ENCODE data around the gene FOXK1.

FOXK1 gene

GRCh38 chr7:4733936-4734528 is 51.9 kb downstream of the FOXK1 start:
- Mint-ChIP-seq H3K27ac (peak overlapping the region; percentile 96), H3K9me3 (no peaks in the 10 kb centered on the region), H3K4me3 (no peak overlapping the region), H3K27me3 (ENCODE audit: low read depth, poor library complexity) (peaks cover 4% of the 10 kb centered on the region), H3K36me3 (ENCODE audit: low read depth) (peaks cover 31% of the 10 kb centered on the region), H3K4me1 (peaks cover 66% of the 10 kb centered on the region)
- TF ChIP-seq CTCF (IDR thresholded peaks at IDR 0.05) = no peak
- DNase-seq = no peak

- Mint-ChIP-seq H3K4me1 (peaks cover 71% of the 10 kb centered on the region), H3K36me3 (ENCODE audit: low read depth) (peaks cover 31% of the 10 kb centered on the region), H3K27me3 (ENCODE audit: low read depth, poor library complexity) (peaks cover 8% of the 10 kb centered on the region), H3K4me3 (no peak overlapping the region), H3K9me3 (no peaks in the 10 kb centered on the region), H3K27ac (peak overlapping the region; percentile 48)
- no peak for TF ChIP-seq CTCF (IDR thresholded peaks at IDR 0.05)
- DNase-seq = no peak
These were observed 52.7 kb downstream of the FOXK1 start for GRCh38 chr7:4734587-4735345.

- peaks cover 43% of the 10 kb centered on the region for H3K36me3 Mint-ChIP-seq (ENCODE audit: low read depth)
- peaks cover 79% of the 10 kb centered on the region for H3K4me1 Mint-ChIP-seq
- H3K4me3 Mint-ChIP-seq = peak overlapping the region; percentile 20
- H3K27ac Mint-ChIP-seq = peak overlapping the region; percentile 91
- no peak for TF ChIP-seq CTCF (IDR thresholded peaks at IDR 0.05)
- DNase-seq = no peak
- no peaks in the 10 kb centered on the region for H3K9me3 Mint-ChIP-seq
- peaks cover 8% of the 10 kb centered on the region for H3K27me3 Mint-ChIP-seq (ENCODE audit: low read depth, poor library complexity)
These were observed 55.2 kb downstream of the FOXK1 start for GRCh38 chr7:4737300-4737699.

- no peak for TF ChIP-seq CTCF (IDR thresholded peaks at IDR 0.05)
- H3K4me3 Mint-ChIP-seq = peak overlapping the region; percentile 35
- peak; percentile 25 for DNase-seq
- peaks cover 89% of the 10 kb centered on the region for H3K4me1 Mint-ChIP-seq
- no peaks in the 10 kb centered on the region for H3K9me3 Mint-ChIP-seq
- H3K27me3 Mint-ChIP-seq (ENCODE audit: low read depth, poor library complexity) = peaks cover 8% of the 10 kb centered on the region
- H3K36me3 Mint-ChIP-seq (ENCODE audit: low read depth) = peaks cover 36% of the 10 kb centered on the region
- H3K27ac Mint-ChIP-seq = peak overlapping the region; percentile 97
These were observed 56.8 kb downstream of the FOXK1 start for GRCh38 chr7:4738711-4739527.

GRCh38 chr7:4739528-4739992 is 57.5 kb downstream of the FOXK1 start:
- Mint-ChIP-seq H3K4me1 (peaks cover 89% of the 10 kb centered on the region), H3K4me3 (peak overlapping the region; percentile 35)

More at GRCh38 chr7:4739528-4739992, 57.5 kb downstream of the FOXK1 start:
- TF ChIP-seq CTCF (IDR thresholded peaks at IDR 0.05) = no peak
- Mint-ChIP-seq H3K36me3 (ENCODE audit: low read depth) (peaks cover 32% of the 10 kb centered on the region), H3K9me3 (no peaks in the 10 kb centered on the region), H3K27ac (peak overlapping the region; percentile 97), H3K27me3 (ENCODE audit: low read depth, poor library complexity) (peaks cover 4% of the 10 kb centered on the region)
- DNase-seq = no peak
